ENCODE data around the gene PADI1.

- TF ChIP-seq CTCF (IDR thresholded peaks at IDR 0.05): no peak
- no peak for TF ChIP-seq POLR2A (IDR thresholded peaks at IDR 0.05)
These were observed 12.3 kb upstream of the PADI1 start for GRCh38 chr1:17192394-17193221.
